H9 (cell line): ENCODE data around the gene CTBS. TPM values are rescaled to one million over a fixed set of nuclear protein-coding genes. Genes with fewer than 3 reads are reported as not detected.

Source experiments
- DNase-seq: peaks from one replicate; pipeline ENCODE4 v3.0.0-alpha.2; 2017
- H2AFZ ChIP-seq: one replicate; pipeline ENCODE4 v1.6.1; 2013; ENCODE audit warnings: mild to moderate bottlenecking, low read length, control low read depth, moderate library complexity
- H2AK5ac ChIP-seq: 2 replicates; pipeline ENCODE4 v1.6.1; 2013; ENCODE audit warnings: low read length, control low read depth, mixed read lengths; ENCODE audit not compliant: insufficient read length
- H2BK120ac ChIP-seq: one replicate; pipeline ENCODE4 v1.6.1; 2013; ENCODE audit warnings: low read depth, mild to moderate bottlenecking, low read length, control low read depth, inconsistent platforms; ENCODE audit not compliant: poor library complexity, severe bottlenecking
- H2BK12ac ChIP-seq: 2 replicates; pipeline ENCODE4 v1.6.1; 2013; ENCODE audit warnings: low read length, control low read depth, mixed read lengths, low read depth; ENCODE audit not compliant: insufficient read length
- H2BK15ac ChIP-seq: 2 replicates; pipeline ENCODE4 v1.6.1; 2013; ENCODE audit warnings: low read depth, low read length, control low read depth
- H2BK20ac ChIP-seq: one replicate; pipeline ENCODE4 v1.6.1; 2013; ENCODE audit warnings: low read depth, mild to moderate bottlenecking, low read length, control low read depth, inconsistent platforms; ENCODE audit not compliant: poor library complexity, severe bottlenecking
- H2BK5ac ChIP-seq: 2 replicates; pipeline ENCODE4 v1.6.1; 2013; ENCODE audit warnings: low read length, control low read depth, mixed read lengths; ENCODE audit not compliant: insufficient read length
- H3K14ac ChIP-seq: 2 replicates; pipeline ENCODE4 v1.6.1; 2013; ENCODE audit warnings: low read length, control low read depth; ENCODE audit not compliant: insufficient read depth
- H3K18ac ChIP-seq: 2 replicates; pipeline ENCODE4 v1.6.1; 2013; ENCODE audit warnings: low read depth, mild to moderate bottlenecking, mixed read lengths, low read length, control low read depth; ENCODE audit not compliant: insufficient read length
- H3K23ac ChIP-seq: 2 replicates; pipeline ENCODE4 v1.6.1; 2013; ENCODE audit warnings: low read length, control low read depth, mixed read lengths, low read depth; ENCODE audit not compliant: insufficient read length
- H3K23me2 ChIP-seq: 2 replicates; pipeline ENCODE4 v1.6.1; 2013; ENCODE audit warnings: low read depth, mild to moderate bottlenecking, mixed read lengths, low read length, control low read depth; ENCODE audit not compliant: insufficient read length, poor library complexity, severe bottlenecking
- H3K27ac ChIP-seq: 2 replicates; pipeline ENCODE4 v1.5.1; 2013; ENCODE audit warnings: low read length, control low read depth, mixed read lengths, low read depth; ENCODE audit not compliant: insufficient read length
- H3K27me3 ChIP-seq: 2 replicates; pipeline ENCODE4 v1.6.1; 2013; ENCODE audit warnings: low read length, control low read depth, inconsistent platforms; ENCODE audit not compliant: insufficient read depth
- H3K4ac ChIP-seq: 2 replicates; pipeline ENCODE4 v1.6.1; 2013; ENCODE audit warnings: low read depth, mild to moderate bottlenecking, control low read depth, inconsistent platforms, low read length, moderate library complexity
- H3K4me1 ChIP-seq: 2 replicates; pipeline ENCODE4 v1.6.1; 2013; ENCODE audit warnings: low read length, control low read depth, inconsistent platforms; ENCODE audit not compliant: insufficient read depth
- H3K4me2 ChIP-seq: 2 replicates; pipeline ENCODE4 v1.6.1; 2013; ENCODE audit warnings: low read length, control low read depth, mixed read lengths; ENCODE audit not compliant: insufficient read length, insufficient read depth
- H3K56ac ChIP-seq: 2 replicates; pipeline ENCODE4 v1.6.1; 2013; ENCODE audit warnings: low read depth, mild to moderate bottlenecking, mixed read lengths, low read length, control low read depth; ENCODE audit not compliant: insufficient read length
- H3K79me1 ChIP-seq: 2 replicates; pipeline ENCODE4 v1.6.1; 2013; ENCODE audit warnings: low read depth, mild to moderate bottlenecking, moderate library complexity, low read length, control low read depth, inconsistent platforms; ENCODE audit not compliant: insufficient read depth, poor library complexity, severe bottlenecking
- H3K79me2 ChIP-seq: 2 replicates; pipeline ENCODE4 v1.6.1; 2013; ENCODE audit warnings: low read length, control low read depth, inconsistent platforms; ENCODE audit not compliant: insufficient read depth
- H3K9ac ChIP-seq: 2 replicates; pipeline ENCODE4 v1.6.1; 2013; ENCODE audit warnings: low read length, control low read depth, mixed read lengths; ENCODE audit not compliant: insufficient read length; ENCODE audit errors: extremely low read depth
- H3K9me3 ChIP-seq: one replicate; pipeline ENCODE4 v1.6.1; 2013; ENCODE audit warnings: low read depth, low read length, inconsistent platforms; ENCODE audit not compliant: control insufficient read depth
- H3T11ph ChIP-seq: one replicate; pipeline ENCODE4 v1.6.1; 2013; ENCODE audit warnings: mild to moderate bottlenecking, low read length, control low read depth, inconsistent platforms
- H4K20me1 ChIP-seq: one replicate; pipeline ENCODE4 v1.6.1; 2013; ENCODE audit not compliant: control insufficient read depth, insufficient read length, insufficient read depth
- H4K5ac ChIP-seq: 2 replicates; pipeline ENCODE4 v1.6.1; 2013; ENCODE audit warnings: low read depth, mild to moderate bottlenecking, mixed read lengths, low read length, control low read depth; ENCODE audit not compliant: insufficient read length
- H4K8ac ChIP-seq: replicated peaks from 2 replicates; pipeline ENCODE4 v1.6.1; 2013; ENCODE audit warnings: low read length, control low read depth, mixed read lengths, low read depth; ENCODE audit not compliant: insufficient read length
- H4K91ac ChIP-seq: 2 replicates; pipeline ENCODE4 v1.6.1; 2013; ENCODE audit warnings: low read depth, mild to moderate bottlenecking, moderate library complexity, mixed read lengths, low read length, control low read depth; ENCODE audit not compliant: insufficient read length
- H3K27ac Mint-ChIP-seq, 3 experiments: 2 replicates in 2 of 3; 3 replicates in 1 of 3; pipeline ENCODE4 v1.8.0; 2020 to 2021; ENCODE audit warnings: mixed read lengths in 3 of 3, mild to moderate bottlenecking in 1 of 3, moderate library complexity in 1 of 3
- H3K27me3 Mint-ChIP-seq: 2 replicates; pipeline ENCODE4 v1.8.0; 2021; ENCODE audit warnings: low read depth, mild to moderate bottlenecking, moderate library complexity, mixed read lengths
- H3K36me3 Mint-ChIP-seq, 3 experiments: 2 replicates in 2 of 3; 3 replicates in 1 of 3; pipeline ENCODE4 v1.8.0; 2020 to 2021; ENCODE audit warnings: low read depth in 3 of 3, mixed read lengths in 3 of 3; ENCODE audit not compliant: insufficient read depth in 1 of 3
- H3K4me1 Mint-ChIP-seq, 2 experiments: 2 replicates each; pipeline ENCODE4 v1.8.0; 2020; ENCODE audit warnings: mixed read lengths in 2 of 2
- H3K4me3 Mint-ChIP-seq, 2 experiments: 2 replicates in 1 of 2; 3 replicates in 1 of 2; pipeline ENCODE4 v1.8.0; 2020 to 2021; ENCODE audit warnings: mild to moderate bottlenecking in 2 of 2, mixed read lengths in 2 of 2, moderate library complexity in 1 of 2
- H3K9me3 Mint-ChIP-seq, 2 experiments: 2 replicates in 1 of 2; 3 replicates in 1 of 2; pipeline ENCODE4 v1.8.0; 2020; ENCODE audit warnings: mild to moderate bottlenecking in 2 of 2, mixed read lengths in 2 of 2, moderate library complexity in 1 of 2
- CTCF ChIP-seq: fragments of 200-600 bp; sonication (generic); conservative IDR thresholded peaks from 3 replicates; pipeline ENCODE4 v1.8.0; 2021; ENCODE audit warnings: antibody characterized with exemption, mild to moderate bottlenecking
- WGBS: extraction: QIAGEN DNeasy Blood & Tissue Kit; methylation state at CpG from one replicate; pipeline ENCODE4 v1.1.7; 2013; ENCODE audit warnings: missing lambda C conversion rate, low lambda C conversion rate, mixed read lengths; ENCODE audit not compliant: insufficient read length; ENCODE audit errors: extremely low coverage; 5-methylcytosine and 5-hydroxymethylcytosine counted together
- total RNA-seq: library from RNA; stranded (reverse); gene quantifications from 2 replicates; pipeline ENCODE4 v1.2.1, GENCODE V29; 2021

Gene CTBS
- total RNA-seq, 1 experiment from 2014 or later: 2.8 TPM

GRCh38 chr1:84603941-84604830 lies 29.9 kb upstream of the CTBS start:
- H3K4ac ChIP-seq: no peak overlapping the region
- peak; percentile 69 for DNase-seq
- H3K23me2 ChIP-seq: no peaks in the 10 kb centered on the region
- H3K79me2 ChIP-seq: no peaks in the 10 kb centered on the region
- H4K8ac ChIP-seq: no peak overlapping the region
- H4K20me1 ChIP-seq: no peaks in the 10 kb centered on the region
- no peak overlapping the region for H3K4me2 ChIP-seq
- no peak overlapping the region for H3K9ac ChIP-seq
- Mint-ChIP-seq H3K4me1 (peaks cover 9 to 12% of the 10 kb centered on the region in 2 experiments), H3K4me3 (no peak overlapping the region), H3K9me3 (peaks cover 31 to 38% of the 10 kb centered on the region in 2 experiments), H3K27me3 (peaks cover 4% of the 10 kb centered on the region), H3K36me3 (peaks cover 20 to 30% (median 23%) of the 10 kb centered on the region in 3 experiments), H3K27ac (no peak overlapping the region)
- H3K4me1 ChIP-seq: no peaks in the 10 kb centered on the region
- no peak overlapping the region for H3K18ac ChIP-seq
- no peak overlapping the region for H3T11ph ChIP-seq
- no peak overlapping the region for H2BK15ac ChIP-seq
- no peak overlapping the region for H2BK12ac ChIP-seq
- H2AK5ac ChIP-seq: no peak overlapping the region
- H2BK5ac ChIP-seq: no peak overlapping the region
- no CpG with 5 or more reads among the region's 15 CpGs for WGBS
- H4K91ac ChIP-seq: no peak overlapping the region
- H3K27me3 ChIP-seq: no peaks in the 10 kb centered on the region; the same call in 1 of the 2 replicates
- no peak overlapping the region for H3K23ac ChIP-seq
- no peak overlapping the region for H2BK20ac ChIP-seq
- H3K27ac ChIP-seq: no peak overlapping the region
- no peak overlapping the region for H2AFZ ChIP-seq
- no peak overlapping the region for H2BK120ac ChIP-seq
- no peaks in the 10 kb centered on the region for H3K79me1 ChIP-seq
- TF ChIP-seq CTCF: peak; percentile 74
- H3K56ac ChIP-seq: no peak overlapping the region
- H4K5ac ChIP-seq: no peak overlapping the region
- no peak overlapping the region for H3K14ac ChIP-seq
- H3K9me3 ChIP-seq: peaks cover 15% of the 10 kb centered on the region
